ENCODE results near the gene WDR35. TPM values are rescaled to one million over a fixed set of nuclear protein-coding genes. Genes with fewer than 3 reads are reported as not detected.

Gene WDR35
- total and polyA plus RNA-seq, 10 of the 15 experiments (the other 5 are each of a cell fraction or from before 2014, with no cell fraction given) = 3.0 to 9.3 (median 6.3) TPM

GRCh38 chr2:19914266-19914975 lies 75.5 kb downstream of the WDR35 start:
- H2AFZ ChIP-seq (ENCODE audit: control insufficient read depth, low read depth, low read length) = no peak overlapping the region
- intact Hi-C loops (cut with micrococcal nuclease; ENCODE audit: unreplicated experiment) (no loop called here), in situ Hi-C loops (cut with MboI) (no loop called here)
- RAD21 ChIA-PET (ENCODE audit: unreplicated experiment) = no interaction called here
- FAIRE-seq (no peak), ATAC-seq (no peak), DNase-seq (ENCODE audit: low read depth, low spot score) (no peak)
- no peak overlapping the region for H3K4me3 ChIP-seq
- no TSS peak for BruUV-seq (replicated peaks)
- H3K36me3 ChIP-seq (ENCODE audit: control insufficient read depth in 2 of 2, insufficient read depth in 2 of 2, low read length in 1 of 2) = no peaks in the 10 kb centered on the region
- SMC1A ChIA-PET (ENCODE audit: uncharacterized antibody, unreplicated experiment) = interaction anchor here (0.7 to 1.1 kb wide), 3 partner anchors 13 to 397 kb away, joined by 3 to 5 read pairs (median 3); no protein-coding TSS in a partner anchor
- no peak overlapping the region for H3K9ac ChIP-seq (ENCODE audit: control insufficient read depth, insufficient read depth, low read length)
- H3K9me3 ChIP-seq (replicated peaks; ENCODE audit: control insufficient read depth, insufficient read depth, low read length) = no peaks in the 10 kb centered on the region
- H3K79me2 ChIP-seq (ENCODE audit: control insufficient read depth, insufficient read depth, low read length) = no peaks in the 10 kb centered on the region
- H3K4me1 ChIP-seq (ENCODE audit: control insufficient read depth, insufficient read depth, low read length) = no peaks in the 10 kb centered on the region
- 12% methylated on average over 1 of the region's 1 CpG for WGBS (ENCODE audit: insufficient coverage, insufficient replicate concordance, low lambda C conversion rate, missing lambda C conversion rate)
- H3K27me3 ChIP-seq (replicated peaks in 1 of 2; ENCODE audit: control insufficient read depth in 2 of 2, insufficient read depth in 2 of 2, low read length in 1 of 2) = no peaks in the 10 kb centered on the region
- CTCF ChIA-PET = no interaction called here
- POLR2A ChIA-PET = no interaction called here
- H3K4me2 ChIP-seq (ENCODE audit: control insufficient read depth, insufficient read depth) = no peak overlapping the region
- TF ChIP-seq IRF5 (IDR thresholded peaks at IDR 0.05; ENCODE audit: borderline replicate concordance) (no peak), ZNF217 (IDR thresholded peaks at IDR 0.05) (no peak), FOXK2 (IDR thresholded peaks at IDR 0.05) (no peak), NR2C1 (IDR thresholded peaks at IDR 0.05) (no peak), SMC3 (IDR thresholded peaks at IDR 0.05; ENCODE audit: borderline replicate concordance, low read length) (no peak), IKZF2 (IDR thresholded peaks at IDR 0.05) (no peak), SREBF1 (IDR thresholded peaks at IDR 0.05; ENCODE audit: low read length) (no peak), RBBP5 (conservative IDR thresholded peaks at IDR 0.05) (no peak), BCL11A (IDR thresholded peaks at IDR 0.05; ENCODE audit: low read depth, low read length) (no peak), HCFC1 (IDR thresholded peaks at IDR 0.05; ENCODE audit: low read length) (no peak), SMARCA5 (IDR thresholded peaks at IDR 0.05) (no peak), ASH2L (IDR thresholded peaks at IDR 0.05; ENCODE audit: borderline replicate concordance, low read depth) (no peak), SUZ12 (IDR thresholded peaks at IDR 0.05; ENCODE audit: unreplicated experiment) (no peak)
- TF ChIP-seq, protein P1, sequence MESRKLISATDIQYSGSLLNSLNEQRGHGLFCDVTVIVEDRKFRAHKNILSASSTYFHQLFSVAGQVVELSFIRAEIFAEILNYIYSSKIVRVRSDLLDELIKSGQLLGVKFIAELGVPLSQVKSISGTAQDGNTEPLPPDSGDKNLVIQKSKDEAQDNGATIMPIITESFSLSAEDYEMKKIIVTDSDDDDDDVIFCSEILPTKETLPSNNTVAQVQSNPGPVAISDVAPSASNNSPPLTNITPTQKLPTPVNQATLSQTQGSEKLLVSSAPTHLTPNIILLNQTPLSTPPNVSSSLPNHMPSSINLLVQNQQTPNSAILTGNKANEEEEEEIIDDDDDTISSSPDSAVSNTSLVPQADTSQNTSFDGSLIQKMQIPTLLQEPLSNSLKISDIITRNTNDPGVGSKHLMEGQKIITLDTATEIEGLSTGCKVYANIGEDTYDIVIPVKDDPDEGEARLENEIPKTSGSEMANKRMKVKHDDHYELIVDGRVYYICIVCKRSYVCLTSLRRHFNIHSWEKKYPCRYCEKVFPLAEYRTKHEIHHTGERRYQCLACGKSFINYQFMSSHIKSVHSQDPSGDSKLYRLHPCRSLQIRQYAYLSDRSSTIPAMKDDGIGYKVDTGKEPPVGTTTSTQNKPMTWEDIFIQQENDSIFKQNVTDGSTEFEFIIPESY (IDR thresholded peaks at IDR 0.05) = no peak
- TF ChIP-seq, protein P2, sequence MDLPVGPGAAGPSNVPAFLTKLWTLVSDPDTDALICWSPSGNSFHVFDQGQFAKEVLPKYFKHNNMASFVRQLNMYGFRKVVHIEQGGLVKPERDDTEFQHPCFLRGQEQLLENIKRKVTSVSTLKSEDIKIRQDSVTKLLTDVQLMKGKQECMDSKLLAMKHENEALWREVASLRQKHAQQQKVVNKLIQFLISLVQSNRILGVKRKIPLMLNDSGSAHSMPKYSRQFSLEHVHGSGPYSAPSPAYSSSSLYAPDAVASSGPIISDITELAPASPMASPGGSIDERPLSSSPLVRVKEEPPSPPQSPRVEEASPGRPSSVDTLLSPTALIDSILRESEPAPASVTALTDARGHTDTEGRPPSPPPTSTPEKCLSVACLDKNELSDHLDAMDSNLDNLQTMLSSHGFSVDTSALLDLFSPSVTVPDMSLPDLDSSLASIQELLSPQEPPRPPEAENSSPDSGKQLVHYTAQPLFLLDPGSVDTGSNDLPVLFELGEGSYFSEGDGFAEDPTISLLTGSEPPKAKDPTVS (IDR thresholded peaks at IDR 0.05; ENCODE audit: low read depth, low read length) = no peak
- H3K27ac ChIP-seq (ENCODE audit: control insufficient read depth, insufficient read depth) = no peak overlapping the region
- no peaks in the 10 kb centered on the region for H4K20me1 ChIP-seq (ENCODE audit: control insufficient read depth, insufficient read depth)

All from GM12878 (cell line).